ENCODE data around the gene AGTPBP1.

The AGTPBP1 gene

GRCh38 chr9:85501882-85502281 is 239.9 kb downstream of the AGTPBP1 start:
- DNase-seq (ENCODE audit: low spot score), result no peak

GRCh38 chr9:85501456-85501855 is 240.3 kb downstream of the AGTPBP1 start:
- no peak for DNase-seq (ENCODE audit: low spot score)
